HG02759 (cell line): Measurements from ENCODE around the gene GPI.
"Not testable (repeated sequence)": the region's sequence is repeated elsewhere in the genome, so short reads cannot be mapped to it uniquely, and the experiment has no call there.

Experiments
- ATAC-seq: cut with Tn5 transposase; IDR thresholded peaks from one replicate; pipeline ENCODE4 v1.9.1; 2021; ENCODE audit warnings: mild to moderate bottlenecking, moderate library complexity; ENCODE audit not compliant: unreplicated experiment

GPI gene

DNA sequence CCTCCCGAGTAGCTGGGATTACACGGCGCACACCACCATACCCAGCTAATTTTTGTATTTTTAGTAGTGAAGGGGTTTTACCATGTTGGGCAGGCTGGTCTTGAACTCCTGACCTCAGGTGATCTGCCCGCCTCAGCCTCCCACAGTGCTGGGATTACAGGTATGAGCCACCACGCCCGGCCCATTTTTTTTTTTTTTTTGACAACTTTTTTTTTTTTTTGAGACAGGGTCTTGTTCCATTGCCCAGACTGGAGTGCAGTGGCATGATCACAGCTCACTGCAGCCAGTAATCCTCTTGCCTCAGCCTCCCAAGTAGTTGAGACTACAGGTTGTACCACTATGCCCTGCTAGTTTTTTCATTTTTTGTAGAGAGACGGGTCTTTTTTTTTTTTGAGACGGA lies 35.8 kb downstream of the GPI start:
- not testable (repeated sequence) for ATAC-seq

DNA sequence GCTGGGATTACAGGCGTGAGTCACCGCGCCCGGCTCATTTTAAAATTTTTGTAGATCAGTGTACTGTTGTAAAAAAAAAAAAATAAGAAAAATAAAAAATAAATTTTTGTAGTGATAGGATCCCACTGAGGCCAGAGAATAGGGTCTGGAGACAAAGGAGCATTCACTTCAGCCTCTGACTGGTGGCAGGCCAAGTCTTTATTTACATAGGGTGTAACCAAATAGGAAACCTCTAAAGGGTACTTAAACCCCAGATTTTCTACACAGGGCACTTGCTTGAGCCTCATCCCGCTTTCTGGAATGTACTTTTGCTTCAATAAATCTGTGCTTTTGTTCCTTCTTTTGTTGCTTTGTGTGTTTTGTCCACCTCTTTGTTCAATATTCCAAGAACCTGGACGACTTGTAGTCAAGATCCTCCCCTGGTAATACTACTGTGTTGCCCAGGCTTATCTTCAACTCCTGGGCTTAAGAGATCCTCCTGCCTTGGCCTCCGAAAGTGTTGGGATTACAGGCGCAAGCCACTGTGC lies 37.1 kb downstream of the GPI start:
- no peak for ATAC-seq

DNA sequence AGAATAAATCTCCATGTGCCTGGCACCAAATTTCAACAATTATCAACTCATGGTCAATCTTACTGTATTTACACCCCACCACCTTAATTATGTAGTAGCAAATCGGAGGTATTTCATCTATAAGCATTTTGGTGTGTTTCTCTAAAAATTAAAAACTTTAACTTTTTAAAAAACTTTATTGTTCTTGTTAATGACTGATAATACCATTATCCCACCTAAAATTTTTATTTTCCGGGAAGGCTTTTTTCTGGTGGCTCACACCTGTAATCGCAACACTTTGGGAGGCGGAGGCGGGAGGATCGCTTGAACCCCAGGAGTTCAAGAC lies 38.8 kb downstream of the GPI start:
- peak; percentile 11 for ATAC-seq

DNA sequence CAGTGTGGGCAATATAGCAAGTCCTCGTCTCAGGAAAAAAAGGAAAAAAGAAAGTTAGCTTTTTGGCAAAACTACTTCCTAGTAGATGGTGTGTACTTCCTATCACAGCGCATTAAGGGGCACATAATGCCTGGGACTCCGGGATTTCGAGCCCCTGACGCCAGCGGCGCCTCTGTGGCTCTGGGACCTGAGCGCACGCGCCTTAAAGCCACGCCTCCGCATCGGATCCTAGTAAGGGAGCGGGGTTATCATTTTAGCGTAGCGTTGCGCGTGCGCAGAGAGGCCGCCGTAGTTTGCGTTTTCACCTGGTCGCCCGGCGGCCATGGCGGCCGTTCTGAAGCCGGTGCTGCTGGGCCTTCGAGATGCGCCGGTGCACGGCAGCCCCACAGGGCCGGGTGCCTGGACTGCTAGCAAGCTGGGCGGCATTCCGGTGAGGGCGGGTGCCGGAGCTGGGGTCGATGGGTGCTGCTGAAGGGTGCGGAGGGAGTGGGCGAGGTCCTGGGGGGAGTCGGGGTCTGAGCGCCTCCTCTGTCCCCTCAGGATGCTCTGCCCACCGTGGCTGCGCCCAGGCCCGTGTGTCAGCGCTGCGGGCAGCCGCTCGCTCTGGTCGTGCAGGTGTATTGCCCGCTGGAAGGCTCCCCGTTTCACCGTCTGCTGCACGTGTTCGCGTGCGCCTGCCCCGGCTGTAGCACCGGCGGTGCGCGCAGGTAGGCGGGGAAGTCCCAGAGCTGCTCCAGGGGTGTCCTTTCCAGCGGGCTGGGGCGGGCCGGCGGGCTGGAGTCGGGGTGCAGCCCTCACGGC lies 39.3 kb downstream of the GPI start, which contains the start of gene PDCD2L:
TSS of gene PDCD2L (plus strand) at position 291 of the 801 bp plus-strand sequence. CDS start at position 323, 32 bp downstream.
- ATAC-seq = peak; percentile 88

DNA sequence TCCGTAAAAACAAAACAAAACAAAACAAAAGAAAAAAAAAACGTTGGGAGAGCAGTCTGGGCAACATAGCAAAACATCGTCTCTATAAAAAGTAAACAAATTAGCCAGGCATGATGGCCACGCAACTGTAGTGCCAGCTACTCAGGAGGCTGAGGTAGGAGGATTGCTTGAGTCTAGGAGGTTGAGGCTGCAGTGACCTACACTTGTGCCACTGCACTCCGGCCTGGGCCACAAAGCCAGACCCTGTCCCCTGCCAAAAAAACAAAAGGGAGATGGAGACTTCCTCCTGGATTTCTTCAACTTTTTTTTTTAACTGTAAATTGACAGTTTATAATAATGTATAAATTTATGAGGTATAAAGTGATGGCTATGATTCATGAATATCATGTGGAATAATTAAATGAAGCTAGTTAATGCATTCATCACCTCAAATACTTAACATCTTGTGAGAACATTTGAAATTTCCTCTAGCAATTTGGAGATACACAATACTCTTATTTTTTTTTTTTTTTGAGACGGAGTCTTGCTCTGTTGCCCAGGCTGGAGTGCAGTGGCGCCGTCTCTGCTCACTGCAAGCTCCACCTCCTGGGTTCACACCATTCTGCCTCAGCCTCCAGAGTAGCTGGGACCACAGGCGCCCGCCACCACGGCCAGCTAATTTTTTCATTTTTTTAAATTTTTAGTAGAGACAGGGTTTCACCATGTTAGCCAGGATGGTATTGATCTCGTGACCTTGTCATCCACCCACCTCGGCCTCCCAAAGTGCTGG lies 41.1 kb downstream of the GPI start:
- ATAC-seq = no peak

DNA sequence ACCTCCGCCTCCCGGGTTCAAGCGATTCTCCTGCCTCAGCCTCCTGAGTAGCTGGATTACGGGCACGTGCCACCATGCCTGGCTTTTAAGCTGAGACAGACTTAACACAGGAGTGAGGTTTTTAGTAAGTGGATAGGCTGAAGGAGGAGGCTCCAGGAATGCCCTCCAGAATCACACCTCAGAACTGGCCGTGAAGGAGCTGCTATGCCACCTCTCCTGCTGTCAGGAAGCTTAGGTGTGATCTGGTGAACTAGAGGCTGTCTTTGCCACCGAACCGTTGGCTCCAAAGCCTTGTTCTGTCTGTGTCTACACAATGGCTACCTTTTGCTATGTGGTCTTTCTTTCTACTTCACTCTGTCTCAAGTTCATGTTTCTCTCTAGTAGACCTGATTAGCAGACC lies 43.4 kb downstream of the GPI start:
- no peak for ATAC-seq

DNA sequence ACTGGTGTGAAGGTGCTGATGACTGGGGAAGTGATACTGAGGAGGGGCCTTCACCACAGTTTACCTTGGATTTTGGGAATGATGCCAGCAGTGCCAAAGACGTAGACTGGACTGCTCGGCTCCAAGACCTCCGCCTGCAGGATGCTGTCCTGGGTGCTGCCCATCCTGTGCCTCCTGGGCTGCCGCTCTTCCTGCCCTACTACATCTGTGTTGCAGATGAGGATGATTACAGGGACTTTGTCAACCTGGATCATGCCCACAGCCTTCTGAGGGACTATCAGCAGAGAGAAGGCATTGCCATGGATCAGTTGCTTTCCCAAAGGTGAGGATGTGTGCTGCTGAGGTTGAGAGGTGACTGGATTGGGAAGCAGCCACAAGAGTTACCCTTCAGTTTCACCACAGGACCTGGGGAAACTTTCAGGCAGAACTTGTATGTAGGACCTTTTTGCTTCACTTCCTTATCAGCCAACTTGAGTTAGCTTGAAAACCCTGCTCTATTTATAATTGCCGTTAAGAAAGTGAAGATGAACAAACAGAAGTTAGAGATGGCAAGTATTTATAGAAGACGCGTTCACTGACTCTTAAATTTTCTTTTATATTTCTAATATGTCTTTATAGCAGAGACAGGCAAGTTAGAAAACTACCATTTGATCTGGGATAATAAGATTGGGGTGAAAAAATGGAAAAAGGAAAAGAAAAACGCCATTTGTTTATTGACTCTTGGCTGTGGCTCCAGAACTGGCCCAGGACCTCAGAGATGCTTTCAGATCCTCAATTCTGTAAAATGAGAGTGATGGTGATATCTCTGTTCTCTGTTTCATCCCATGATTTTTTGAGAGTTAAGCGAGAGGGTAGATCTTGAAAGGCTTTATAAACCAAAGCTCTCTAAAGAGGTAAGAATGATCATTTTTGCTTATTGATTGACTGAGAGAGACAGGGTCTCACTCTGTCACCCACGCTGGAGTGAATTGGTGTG lies 44.5 kb downstream of the GPI start:
- ATAC-seq = no peak

DNA sequence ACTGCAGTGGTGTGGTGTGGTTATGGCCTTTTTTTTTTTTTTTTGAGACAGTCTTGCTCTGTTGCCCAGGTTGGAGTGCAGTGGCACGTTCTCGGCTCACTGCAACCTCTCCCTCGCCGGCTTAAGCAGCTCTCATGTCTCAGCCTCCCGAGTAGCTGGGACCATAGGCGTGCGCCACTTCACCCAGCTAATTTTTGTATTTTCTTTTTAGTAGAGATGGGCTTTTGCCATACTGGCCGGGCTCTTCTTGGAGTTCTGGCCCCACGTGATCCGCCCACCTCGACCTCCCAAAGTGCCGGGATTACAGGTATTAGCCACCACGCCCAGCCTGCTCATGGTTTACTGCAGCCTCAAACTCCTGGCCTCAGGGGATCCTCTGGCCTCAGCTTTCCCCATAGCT lies 46.2 kb downstream of the GPI start:
- no peak for ATAC-seq

DNA sequence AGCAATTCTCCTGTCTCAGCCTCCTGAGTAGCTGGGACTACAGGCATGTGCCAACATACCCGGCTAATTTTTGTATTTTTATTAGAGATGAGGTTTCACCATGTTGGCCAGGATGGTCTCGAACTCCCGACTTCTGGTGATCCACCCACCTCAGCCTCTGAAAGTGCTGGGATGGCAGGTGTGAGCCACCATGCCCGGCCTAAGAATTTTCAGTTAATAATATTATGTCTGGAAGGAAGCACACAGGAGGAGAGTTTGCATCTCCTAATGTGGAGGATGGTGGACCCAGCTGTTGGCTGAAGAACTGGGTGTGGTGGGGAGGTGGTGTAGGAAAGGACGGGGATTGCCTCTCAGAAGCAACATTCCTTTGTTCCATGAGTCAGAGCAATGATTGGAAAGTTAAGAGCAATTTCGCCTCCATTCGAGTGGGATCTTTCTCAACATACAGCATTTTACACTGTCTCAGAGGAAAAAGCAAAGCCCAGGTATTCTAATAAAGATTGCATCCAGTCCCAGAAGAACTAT lies 51.1 kb downstream of the GPI start:
- ATAC-seq = no peak

DNA sequence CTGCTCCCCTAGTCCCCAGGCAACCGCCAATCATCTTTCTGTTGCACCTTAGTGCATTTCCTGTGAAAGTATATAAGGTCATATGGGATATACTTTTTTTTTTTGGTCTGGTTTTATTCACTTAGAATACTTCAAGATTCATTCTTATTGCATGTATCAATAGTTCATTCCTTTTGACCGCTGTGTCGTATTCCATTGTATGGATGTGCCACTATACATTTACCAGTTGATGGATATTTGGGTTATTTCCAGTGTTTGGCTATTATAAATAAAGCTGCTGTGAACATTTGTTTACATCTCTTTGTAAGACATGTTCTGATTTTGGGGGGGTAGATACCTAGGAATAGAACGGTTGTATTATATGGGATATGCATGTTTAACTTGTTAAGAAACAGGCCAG lies 53.3 kb downstream of the GPI start:
- no peak for ATAC-seq

DNA sequence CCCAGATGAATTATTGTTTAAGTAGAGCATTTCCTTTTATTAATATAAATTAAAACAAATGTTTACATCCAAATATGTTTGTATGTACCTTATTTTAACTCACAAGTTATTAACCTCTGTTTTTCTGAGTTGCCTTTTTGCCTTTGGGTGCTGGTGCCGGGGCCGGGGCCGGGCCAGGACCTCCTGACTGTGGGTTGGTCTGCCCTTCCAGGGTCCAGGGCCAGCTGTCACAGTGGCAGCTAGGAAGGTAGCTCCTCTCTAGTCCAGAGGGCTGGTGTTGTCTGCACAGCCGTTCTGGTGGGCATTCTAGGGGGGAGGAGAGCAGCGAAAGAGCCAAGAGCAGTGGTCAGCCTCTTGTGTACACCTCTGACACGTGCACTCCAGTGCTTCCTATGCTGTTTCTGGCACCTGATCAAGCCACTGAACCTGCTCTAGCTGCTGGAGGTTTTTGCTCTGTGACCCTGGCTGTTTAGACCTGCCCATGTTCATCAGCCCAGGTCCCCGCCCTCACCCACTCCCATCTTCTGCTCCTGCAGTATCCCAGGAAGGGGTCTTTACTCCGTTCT lies 61.2 kb downstream of the GPI start:
- no peak for ATAC-seq

DNA sequence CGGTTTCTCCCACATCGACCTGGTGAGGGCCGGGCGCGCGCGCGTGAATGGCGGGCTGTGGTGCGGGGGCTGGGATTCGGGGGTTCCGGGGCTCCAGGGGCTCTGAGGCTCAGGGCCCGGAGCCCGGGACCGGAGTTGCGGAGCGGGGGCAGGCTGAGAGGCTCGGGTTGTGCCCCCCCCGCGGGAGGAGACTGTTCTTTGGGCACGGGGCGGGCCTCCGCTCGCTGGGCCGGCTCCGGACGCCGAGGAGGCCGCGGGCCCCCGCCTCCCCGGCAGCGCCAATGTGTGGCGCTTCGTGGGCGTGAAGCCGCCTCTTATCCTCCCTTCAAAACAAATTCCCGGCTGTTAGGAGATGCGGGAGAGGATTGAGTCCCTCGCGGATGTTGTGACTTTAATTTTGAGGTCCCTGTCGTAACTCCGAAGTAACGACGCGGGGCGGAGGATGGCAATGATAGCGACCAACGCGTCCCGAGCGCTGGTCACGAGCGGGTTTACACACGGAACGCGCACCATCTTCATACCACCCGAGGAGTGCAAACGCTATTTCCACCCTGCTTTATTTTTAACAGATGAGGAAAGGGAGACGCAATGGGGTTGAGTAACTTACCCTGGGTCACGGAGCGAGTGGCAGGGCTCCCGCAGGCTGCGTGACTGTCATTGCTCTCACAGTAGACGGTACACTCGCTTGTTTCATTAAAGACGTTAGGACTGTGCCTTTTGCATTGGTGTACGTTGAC lies 63.7 kb downstream of the GPI start:
- peak; percentile 55 for ATAC-seq

DNA sequence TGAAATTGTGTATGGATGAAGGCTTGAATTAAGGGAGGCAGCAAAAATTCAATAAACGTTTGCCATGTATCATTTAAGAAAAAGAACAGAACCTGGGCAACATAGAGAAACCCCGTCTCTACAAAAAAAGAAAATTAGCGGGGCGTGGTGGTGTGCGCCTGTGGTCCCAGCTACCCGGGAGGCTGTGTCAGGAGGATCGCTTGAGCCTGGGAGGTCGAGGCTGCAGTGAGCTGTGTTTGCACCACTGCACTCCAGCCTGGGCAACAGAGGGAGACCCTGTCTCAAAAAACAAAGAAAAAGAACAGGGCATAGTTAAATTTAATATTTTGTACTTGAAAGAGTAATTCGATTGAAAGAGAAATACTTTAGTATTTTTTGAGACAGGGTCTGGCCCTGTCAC lies 64.6 kb downstream of the GPI start:
- no peak for ATAC-seq

DNA sequence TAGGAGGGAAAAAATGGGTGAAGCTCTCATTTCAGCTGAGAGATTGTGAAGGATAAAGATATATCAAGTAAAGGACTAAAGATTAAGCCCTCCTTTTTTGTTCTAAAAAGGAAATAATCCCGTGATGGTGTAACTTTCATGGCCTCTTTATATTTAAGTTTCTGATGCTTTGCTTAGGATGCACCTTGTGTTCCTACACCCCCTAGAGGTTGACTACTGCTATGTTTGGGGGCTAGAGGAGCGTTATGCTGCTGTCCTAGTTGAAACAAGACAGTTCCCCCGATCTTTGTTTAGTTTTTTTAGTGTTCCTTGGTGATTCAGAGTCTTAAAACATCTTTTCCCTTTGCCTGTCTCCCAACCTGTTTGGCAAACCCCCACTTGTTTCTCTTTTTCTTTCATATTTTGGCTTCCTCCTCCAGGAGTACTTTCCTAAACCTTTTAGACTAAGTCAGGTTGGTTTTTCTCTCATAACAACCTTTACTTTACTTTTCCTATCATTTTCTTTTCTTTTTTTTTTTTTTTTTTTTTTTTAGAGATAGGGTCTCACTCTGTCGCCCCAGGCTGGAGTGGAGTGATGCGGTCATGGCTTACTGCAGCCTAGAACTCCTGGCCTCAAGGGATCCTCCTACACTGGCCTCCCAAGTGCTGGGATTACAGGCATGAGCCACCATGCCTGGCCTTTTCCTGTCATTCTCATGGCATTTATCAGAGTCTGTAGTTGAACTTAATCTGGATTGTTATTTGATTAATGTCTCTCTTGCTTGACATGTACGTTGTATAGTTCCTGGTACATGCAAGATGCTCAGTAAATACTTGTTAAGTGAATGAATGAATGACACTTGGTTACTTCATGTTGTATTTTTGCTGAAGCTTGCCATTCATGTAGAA lies 66.0 kb downstream of the GPI start:
- no peak for ATAC-seq

DNA sequence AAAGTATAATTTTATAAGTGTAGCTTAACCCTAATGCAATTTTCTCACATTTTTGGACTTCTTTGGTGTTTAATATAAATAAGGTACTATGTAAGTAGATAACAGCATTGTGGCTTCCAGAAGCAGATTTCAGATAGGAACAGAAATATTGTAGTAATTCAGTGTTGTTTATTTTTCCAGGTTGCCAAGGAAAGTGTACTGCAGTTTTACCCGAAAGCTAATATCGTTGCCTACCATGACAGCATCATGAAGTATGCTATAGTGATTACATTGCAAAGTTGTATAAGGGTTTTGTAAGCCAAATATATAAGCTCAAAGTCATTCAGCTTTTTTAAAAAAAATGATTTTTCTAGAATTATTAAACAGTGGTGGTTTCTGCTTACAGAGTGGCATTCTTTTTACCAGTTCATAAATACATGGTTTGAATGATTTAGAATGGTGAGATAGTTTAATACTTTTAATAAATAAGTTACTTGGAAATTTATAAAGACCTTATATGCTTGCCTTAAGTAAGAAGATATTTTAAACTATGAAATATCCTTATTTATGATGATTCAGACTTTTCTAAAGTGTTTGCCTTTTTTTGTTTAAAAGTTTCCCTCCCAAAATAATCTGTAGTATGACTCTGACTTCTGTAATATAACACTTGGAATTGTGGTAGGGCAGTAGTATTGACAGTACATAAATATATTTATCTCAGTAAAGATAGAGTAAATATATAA lies 66.8 kb downstream of the GPI start:
- no peak for ATAC-seq

DNA sequence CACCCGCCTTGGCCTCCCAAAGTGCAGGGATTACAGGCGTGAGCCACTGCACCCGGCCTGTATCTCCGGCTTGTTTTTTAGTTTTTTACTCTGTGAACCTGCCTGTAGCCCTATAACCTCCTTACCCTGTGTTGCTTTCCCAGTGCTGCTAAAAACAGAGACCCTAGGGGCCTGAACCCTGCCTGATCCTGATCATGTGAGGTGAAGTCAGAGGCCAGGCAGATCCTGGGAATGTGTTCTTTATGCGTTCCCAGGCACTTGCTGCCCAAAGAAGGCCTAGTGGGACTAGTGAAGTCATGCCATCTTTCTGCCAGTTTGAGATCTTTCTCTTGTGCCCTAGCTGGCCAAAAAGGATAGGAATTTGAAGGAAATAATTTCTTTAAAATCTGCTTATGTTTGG lies 67.8 kb downstream of the GPI start:
- no peak for ATAC-seq

DNA sequence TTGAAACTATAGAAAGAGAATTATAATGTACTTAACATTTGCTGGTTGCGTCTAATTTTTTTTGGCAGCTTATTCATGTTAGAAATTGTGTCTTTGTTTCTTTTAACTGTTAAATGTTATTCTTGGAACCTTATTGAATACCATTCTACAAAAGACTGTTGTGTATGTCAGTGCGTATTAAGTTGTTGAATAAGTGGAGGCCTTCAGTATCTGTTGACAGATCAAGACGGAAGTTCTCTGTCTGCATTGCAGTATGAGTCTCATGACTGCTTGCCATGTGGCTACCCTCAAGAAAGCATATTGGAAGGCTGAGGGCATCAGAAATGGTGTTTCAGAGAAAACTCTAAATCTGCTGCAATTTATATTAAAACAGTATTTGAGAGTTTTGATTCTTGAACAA lies 71.7 kb downstream of the GPI start:
- no peak for ATAC-seq

DNA sequence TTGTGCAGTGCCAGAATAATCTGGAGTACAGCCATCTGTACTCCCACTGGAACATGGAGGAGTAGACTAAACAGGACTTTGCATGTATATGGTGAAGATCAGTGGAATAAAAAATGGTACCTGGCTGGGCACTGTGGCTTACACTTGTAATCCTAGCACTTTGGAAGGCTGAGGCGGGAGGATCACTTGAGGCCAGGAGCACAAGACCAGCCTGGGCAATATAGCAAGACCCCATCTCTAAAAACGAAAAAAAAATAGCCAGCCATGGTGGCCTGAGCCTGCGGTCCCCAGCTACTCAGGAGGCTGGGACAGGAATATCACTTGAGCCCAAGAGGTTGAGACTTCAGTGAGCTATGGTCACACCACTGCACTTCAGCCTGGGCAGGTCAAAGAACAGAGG lies 83.2 kb downstream of the GPI start:
- no peak for ATAC-seq
